Panc1 (cell line): Measurements from ENCODE around the gene TTLL11.

Source experiments
- POLR2AphosphoS5 ChIP-seq: IDR thresholded peaks from 2 replicates; pipeline ENCODE4 v1.6.1; 2012; ENCODE audit warnings: mild to moderate bottlenecking, low read depth, low read length, moderate library complexity
- REST ChIP-seq, 2 experiments: IDR thresholded peaks; 2 replicates each; pipeline ENCODE4 v1.6.1; 2011 to 2012; ENCODE audit warnings: low read depth in 2 of 2, control low read depth in 1 of 2, low read length in 1 of 2, mild to moderate bottlenecking in 1 of 2, moderate library complexity in 1 of 2; ENCODE audit not compliant: insufficient read depth in 1 of 2
- TCF7L2 ChIP-seq: IDR thresholded peaks from 2 replicates; pipeline ENCODE4 v1.6.1; 2011; ENCODE audit warnings: mild to moderate bottlenecking, low read depth, low read length, inconsistent platforms
- TF ChIP-seq, protein P1 (sequence below): fragments of 450-650 bp; IDR thresholded peaks from 2 replicates; pipeline ENCODE4 v1.5.1; 2017; ENCODE audit warnings: mild to moderate bottlenecking

GRCh38 chr9:122121391-122121790 is 28.3 kb upstream of the TTLL11 start:
- TF ChIP-seq, protein P1, sequence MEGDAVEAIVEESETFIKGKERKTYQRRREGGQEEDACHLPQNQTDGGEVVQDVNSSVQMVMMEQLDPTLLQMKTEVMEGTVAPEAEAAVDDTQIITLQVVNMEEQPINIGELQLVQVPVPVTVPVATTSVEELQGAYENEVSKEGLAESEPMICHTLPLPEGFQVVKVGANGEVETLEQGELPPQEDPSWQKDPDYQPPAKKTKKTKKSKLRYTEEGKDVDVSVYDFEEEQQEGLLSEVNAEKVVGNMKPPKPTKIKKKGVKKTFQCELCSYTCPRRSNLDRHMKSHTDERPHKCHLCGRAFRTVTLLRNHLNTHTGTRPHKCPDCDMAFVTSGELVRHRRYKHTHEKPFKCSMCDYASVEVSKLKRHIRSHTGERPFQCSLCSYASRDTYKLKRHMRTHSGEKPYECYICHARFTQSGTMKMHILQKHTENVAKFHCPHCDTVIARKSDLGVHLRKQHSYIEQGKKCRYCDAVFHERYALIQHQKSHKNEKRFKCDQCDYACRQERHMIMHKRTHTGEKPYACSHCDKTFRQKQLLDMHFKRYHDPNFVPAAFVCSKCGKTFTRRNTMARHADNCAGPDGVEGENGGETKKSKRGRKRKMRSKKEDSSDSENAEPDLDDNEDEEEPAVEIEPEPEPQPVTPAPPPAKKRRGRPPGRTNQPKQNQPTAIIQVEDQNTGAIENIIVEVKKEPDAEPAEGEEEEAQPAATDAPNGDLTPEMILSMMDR: no peak
- TF ChIP-seq TCF7L2 (no peak), POLR2AphosphoS5 (no peak), REST (IDR thresholded peaks at IDR 0.05; ENCODE audit: insufficient read depth in 1 of 2, low read depth in 2 of 2, low read length in 1 of 2) (no peak)
